ENCODE data around the gene ARHGEF12. TPM values are rescaled to one million over a fixed set of nuclear protein-coding genes. Genes with fewer than 3 reads are reported as not detected.
A peak's percentile ranks its signal among the peaks of the same experiment; 100 is the strongest.

Gene ARHGEF12
- total RNA-seq, 2 donors from 2014 or later, result 46.5 to 71.1 TPM

DNA sequence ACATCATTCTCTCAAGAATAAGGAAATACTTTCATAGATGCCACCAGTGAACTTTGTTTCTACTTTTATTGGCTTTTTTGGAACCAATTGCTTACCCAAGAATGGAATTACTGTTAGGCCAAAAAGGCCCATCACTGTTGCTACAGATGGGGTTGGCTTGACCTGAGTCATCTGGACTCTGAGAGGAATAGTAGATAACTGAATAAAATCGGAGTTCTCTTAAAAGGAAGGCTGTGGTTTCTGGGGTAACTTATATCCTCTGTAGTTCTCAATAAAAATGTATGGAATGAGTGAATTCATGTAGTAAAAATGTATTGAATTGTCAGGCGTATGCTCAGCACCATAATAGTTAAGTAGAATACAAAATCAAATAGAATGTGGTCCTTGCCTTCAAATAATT is 56.6 kb downstream of the ARHGEF12 start:
- Histone ChIP-seq H3K27me3 (no peaks in the 10 kb centered on the region), H3K36me3 (replicated peaks in 1 of 2; ENCODE audit: insufficient read depth in 1 of 2, low read depth in 2 of 2) (no peaks in the 10 kb centered on the region), H3K9me3 (no peaks in the 10 kb centered on the region), H3K4me3 (no peak overlapping the region), H3K4me1 (peaks cover 14% of the 10 kb centered on the region), H3K27ac (no peak overlapping the region)
- intact Hi-C loops (cut with DNase I), result no loop called here
- 86 to 93% methylated on average over 2 of the region's 2 CpGs for WGBS, 2 donors
- DNase-seq, result no peak
- no peak for ATAC-seq
- TF ChIP-seq, protein P1, sequence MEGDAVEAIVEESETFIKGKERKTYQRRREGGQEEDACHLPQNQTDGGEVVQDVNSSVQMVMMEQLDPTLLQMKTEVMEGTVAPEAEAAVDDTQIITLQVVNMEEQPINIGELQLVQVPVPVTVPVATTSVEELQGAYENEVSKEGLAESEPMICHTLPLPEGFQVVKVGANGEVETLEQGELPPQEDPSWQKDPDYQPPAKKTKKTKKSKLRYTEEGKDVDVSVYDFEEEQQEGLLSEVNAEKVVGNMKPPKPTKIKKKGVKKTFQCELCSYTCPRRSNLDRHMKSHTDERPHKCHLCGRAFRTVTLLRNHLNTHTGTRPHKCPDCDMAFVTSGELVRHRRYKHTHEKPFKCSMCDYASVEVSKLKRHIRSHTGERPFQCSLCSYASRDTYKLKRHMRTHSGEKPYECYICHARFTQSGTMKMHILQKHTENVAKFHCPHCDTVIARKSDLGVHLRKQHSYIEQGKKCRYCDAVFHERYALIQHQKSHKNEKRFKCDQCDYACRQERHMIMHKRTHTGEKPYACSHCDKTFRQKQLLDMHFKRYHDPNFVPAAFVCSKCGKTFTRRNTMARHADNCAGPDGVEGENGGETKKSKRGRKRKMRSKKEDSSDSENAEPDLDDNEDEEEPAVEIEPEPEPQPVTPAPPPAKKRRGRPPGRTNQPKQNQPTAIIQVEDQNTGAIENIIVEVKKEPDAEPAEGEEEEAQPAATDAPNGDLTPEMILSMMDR (IDR thresholded peaks at IDR 0.05), result no peak
- no peak for TF ChIP-seq POLR2A (IDR thresholded peaks at IDR 0.05)

DNA sequence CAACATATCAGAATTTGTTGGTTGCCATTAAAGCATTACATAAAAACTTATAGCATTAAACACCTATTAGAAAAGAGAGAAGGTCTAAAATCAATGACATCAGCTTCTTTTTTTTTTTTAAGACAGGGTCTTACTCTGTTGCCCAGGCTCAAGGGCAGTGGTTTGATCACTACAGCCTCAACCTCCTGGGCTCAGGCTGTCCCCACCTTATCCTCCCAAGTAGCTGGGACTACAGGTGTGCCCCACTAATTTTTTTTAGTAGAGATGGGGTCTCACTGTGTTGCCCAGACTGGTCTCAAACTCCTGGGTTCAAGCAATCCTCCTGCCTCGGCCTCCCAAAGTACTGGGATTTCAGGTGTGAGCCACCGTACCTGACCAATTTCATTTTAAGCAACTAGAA is 57.9 kb downstream of the ARHGEF12 start:
- no peak overlapping the region for H3K4me3 ChIP-seq
- intact Hi-C loops (cut with DNase I), result no loop called here
- peaks cover 20% of the 10 kb centered on the region for H3K4me1 ChIP-seq
- no peak for TF ChIP-seq POLR2A (IDR thresholded peaks at IDR 0.05)
- TF ChIP-seq, protein P1 (IDR thresholded peaks at IDR 0.05), result no peak
- 96 to 100% methylated on average over 2 of the region's 2 CpGs for WGBS, 2 donors
- no peak overlapping the region for H3K27ac ChIP-seq
- no peaks in the 10 kb centered on the region for H3K36me3 ChIP-seq (replicated peaks in 1 of 2; ENCODE audit: insufficient read depth in 1 of 2, low read depth in 2 of 2)
- DNase-seq, result no peak
- H3K9me3 ChIP-seq, result no peaks in the 10 kb centered on the region
- no peak for ATAC-seq
- H3K27me3 ChIP-seq, result no peaks in the 10 kb centered on the region

DNA sequence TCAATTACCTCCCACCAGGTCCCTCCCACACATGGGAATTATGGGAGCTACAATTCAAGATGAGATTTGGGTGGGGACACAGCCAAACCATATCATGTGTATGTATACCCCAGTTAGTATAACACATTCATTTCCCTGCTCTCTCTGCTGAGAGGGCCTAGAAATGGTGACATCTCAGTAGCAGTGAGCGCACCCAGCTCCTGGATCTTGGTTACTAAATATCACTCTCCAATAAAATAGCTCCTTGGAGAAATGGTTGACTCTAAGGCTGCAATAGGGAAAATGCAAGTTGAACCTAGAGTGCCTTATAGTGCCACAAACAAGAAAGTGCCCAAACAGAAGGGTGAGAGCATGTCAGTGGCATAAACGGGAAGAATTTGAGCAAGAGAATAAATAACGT is 59.6 kb downstream of the ARHGEF12 start:
- no peak for ATAC-seq
- Histone ChIP-seq H3K9me3 (no peaks in the 10 kb centered on the region), H3K4me3 (no peak overlapping the region), H3K36me3 (replicated peaks in 1 of 2; ENCODE audit: insufficient read depth in 1 of 2, low read depth in 2 of 2) (no peaks in the 10 kb centered on the region), H3K4me1 (peaks cover 23% of the 10 kb centered on the region), H3K27me3 (no peaks in the 10 kb centered on the region), H3K27ac (no peak overlapping the region)
- intact Hi-C loops (cut with DNase I), result no loop called here
- no peak for TF ChIP-seq POLR2A (IDR thresholded peaks at IDR 0.05)
- TF ChIP-seq, protein P1 (IDR thresholded peaks at IDR 0.05), result no peak
- WGBS, 2 donors, result 57 to 67% methylated on average over 3 of the region's 3 CpGs
- DNase-seq, result no peak

DNA sequence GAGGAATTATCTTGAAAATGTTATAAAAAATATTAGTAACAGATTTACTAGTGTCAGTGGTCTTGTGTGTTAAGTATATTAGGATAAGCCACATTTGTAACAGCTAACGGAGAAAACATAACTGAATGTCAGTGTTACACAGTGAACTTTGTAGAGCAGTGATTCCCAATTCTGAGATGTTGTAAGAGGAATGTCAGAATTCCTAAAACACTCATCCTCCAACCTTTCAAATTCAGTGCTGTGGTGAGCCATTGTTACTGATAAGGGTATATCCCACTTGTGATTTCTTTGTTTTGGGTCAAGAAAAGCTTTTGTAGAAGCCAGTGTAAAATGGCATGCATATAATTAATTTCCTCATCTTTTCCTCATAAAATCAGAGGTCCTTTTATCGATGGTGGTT is 61.9 kb downstream of the ARHGEF12 start:
- Histone ChIP-seq H3K27ac (no peak overlapping the region), H3K4me1 (peaks cover 29% of the 10 kb centered on the region), H3K4me3 (no peak overlapping the region), H3K27me3 (no peaks in the 10 kb centered on the region), H3K36me3 (replicated peaks in 1 of 2; ENCODE audit: insufficient read depth in 1 of 2, low read depth in 2 of 2) (no peaks in the 10 kb centered on the region), H3K9me3 (no peaks in the 10 kb centered on the region)
- TF ChIP-seq POLR2A (IDR thresholded peaks at IDR 0.05), result no peak
- TF ChIP-seq, protein P1 (IDR thresholded peaks at IDR 0.05), result no peak
- ATAC-seq, result no peak
- DNase-seq, result no peak
- 59 to 66% methylated on average over 2 of the region's 2 CpGs for WGBS, 2 donors
- intact Hi-C loops (cut with DNase I), result no loop called here

DNA sequence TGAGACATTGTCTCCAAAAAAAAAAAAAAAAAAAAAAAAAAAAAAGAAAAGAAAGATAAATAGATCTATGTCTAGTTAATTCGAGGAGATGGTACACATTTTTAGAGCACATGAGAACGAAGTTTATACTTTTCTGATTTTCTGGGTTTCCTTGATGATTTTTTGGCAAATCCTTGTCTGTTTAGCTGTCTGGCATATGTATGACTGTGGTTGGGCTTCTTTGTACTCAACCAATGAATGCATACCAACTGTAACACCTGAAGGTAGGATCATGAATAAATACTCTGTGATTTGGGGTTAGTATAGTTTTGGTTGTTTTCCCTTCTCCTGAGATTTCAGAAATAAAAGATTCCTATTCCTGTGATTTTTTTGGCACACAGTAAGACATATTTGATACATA is 63.1 kb downstream of the ARHGEF12 start:
- ATAC-seq (no peak), DNase-seq (no peak)
- TF ChIP-seq, protein P1 (IDR thresholded peaks at IDR 0.05), result no peak
- TF ChIP-seq POLR2A (IDR thresholded peaks at IDR 0.05), result no peak
- intact Hi-C loops (cut with DNase I), result no loop called here
- Histone ChIP-seq H3K27ac (no peak overlapping the region), H3K9me3 (no peaks in the 10 kb centered on the region), H3K27me3 (no peaks in the 10 kb centered on the region), H3K4me1 (peaks cover 38% of the 10 kb centered on the region), H3K36me3 (replicated peaks in 1 of 2; ENCODE audit: insufficient read depth in 1 of 2, low read depth in 2 of 2) (no peaks in the 10 kb centered on the region), H3K4me3 (peak overlapping the region in 1 of 2 donors; percentile 4)
- WGBS, 2 donors, result 38 to 44% methylated on average over 2 of the region's 2 CpGs
